Esophagus muscularis mucosa (tissue), 4 donors: ENCODE data around the gene AK5. TPM values are rescaled to one million over a fixed set of nuclear protein-coding genes. Genes with fewer than 3 reads are reported as not detected.

Experiments
- DNase-seq: peaks from one replicate; pipeline ENCODE4 v3.0.0-alpha.2; 2017; ENCODE audit errors: extremely low spot score
- H3K27ac ChIP-seq, 4 donors: fragments of 200-600 bp; sonication (generic); replicated peaks in 1 of 4; 1 replicate in 3 of 4; 2 replicates in 1 of 4; pipeline ENCODE4 v1.5.1; 2016 to 2019; ENCODE audit warnings: mild to moderate bottlenecking in 1 of 4
- H3K27me3 ChIP-seq, 4 donors: fragments of 200-600 bp; sonication (generic); one replicate each; pipeline versions ENCODE4 v1.5.1 to v1.6.0; 2016 to 2019
- H3K36me3 ChIP-seq, 4 donors: fragments of 200-600 bp; sonication (generic); one replicate each; pipeline ENCODE4 v1.5.1; 2016 to 2019
- H3K4me1 ChIP-seq, 4 donors: fragments of 200-600 bp; sonication (generic); one replicate each; pipeline ENCODE4 v1.5.1; 2016 to 2019
- H3K4me3 ChIP-seq, 4 donors: fragments of 200-600 bp; sonication (generic); 1 replicate in 2 of 4; 2 replicates in 2 of 4; pipeline ENCODE4 v1.5.1; 2016 to 2019; ENCODE audit warnings: mild to moderate bottlenecking in 4 of 4, moderate library complexity in 1 of 4
- H3K9me3 ChIP-seq, 4 donors: fragments of 200-600 bp; sonication (generic); 1 replicate in 3 of 4; 2 replicates in 1 of 4; pipeline ENCODE4 v1.5.1; 2016 to 2019
- CTCF ChIP-seq, 3 experiments: fragments of 200-600 bp in 2 of 3; fragments of 450-650 bp in 1 of 3; sonication (generic) in 2 of 3; IDR thresholded peaks; one replicate each; pipeline ENCODE4 v1.5.1; 2017 to 2019; ENCODE audit warnings: antibody characterized with exemption in 3 of 3, mild to moderate bottlenecking in 2 of 3, moderate library complexity in 1 of 3
- EP300 ChIP-seq: sonication (generic); formaldehyde crosslinking; IDR thresholded peaks from one replicate; pipeline ENCODE4 v1.6.1; 2017; ENCODE audit warnings: antibody characterized with exemption
- POLR2A ChIP-seq: fragments of 450-650 bp; IDR thresholded peaks from one replicate; pipeline ENCODE4 v1.6.1; 2017; ENCODE audit warnings: antibody characterized with exemption, moderate library complexity, mild to moderate bottlenecking, low read depth
- POLR2AphosphoS5 ChIP-seq, 2 donors: sonication (generic); formaldehyde crosslinking; IDR thresholded peaks; one replicate each; pipeline ENCODE4 v1.6.1; 2017; ENCODE audit warnings: antibody characterized with exemption in 2 of 2
- WGBS: methylation state at CpG from one replicate; pipeline ENCODE4 v1.1.5; 2018; 5-methylcytosine and 5-hydroxymethylcytosine counted together
- intact Hi-C: fragments of 100-400 bp; cut with DNase I; formaldehyde crosslinking; loops from one replicate; pipeline ENCODE4 v1.15.1; 2023
- total RNA-seq, 4 donors: library from RNA; depleted of rRNA; stranded (reverse); fragments of >200 nt; gene quantifications; one replicate each; pipeline versions ENCODE4 v1.1.0 to v1.2.1, GENCODE V29; 2016

Gene AK5
- total RNA-seq, 4 donors from 2014 or later = 0.97 to 2.5 (median 2.0) TPM

- H3K27me3 ChIP-seq = peaks cover 0 to 54% (median 7%) of the 10 kb centered on the region in 4 donors
- H3K9me3 ChIP-seq = no peaks in the 10 kb centered on the region
- no peak overlapping the region for H3K27ac ChIP-seq
- TF ChIP-seq CTCF (IDR thresholded peaks at IDR 0.05) (no peak), POLR2A (no peak), POLR2AphosphoS5 (IDR thresholded peaks at IDR 0.05) (no peak), EP300 (no peak)
- no peaks in the 10 kb centered on the region for H3K36me3 ChIP-seq
- 8% methylated on average over 12 of the region's 22 CpGs for WGBS
- H3K4me1 ChIP-seq = peaks cover 8 to 21% (median 20%) of the 10 kb centered on the region in 4 donors
- H3K4me3 ChIP-seq = peak overlapping the region; percentile 53 to 71 (median 61)
- intact Hi-C loops = no loop called here
- DNase-seq = no peak
Observed at GRCh38 chr1:77282866-77283539, 1.2 kb downstream of the AK5 start.

DNA sequence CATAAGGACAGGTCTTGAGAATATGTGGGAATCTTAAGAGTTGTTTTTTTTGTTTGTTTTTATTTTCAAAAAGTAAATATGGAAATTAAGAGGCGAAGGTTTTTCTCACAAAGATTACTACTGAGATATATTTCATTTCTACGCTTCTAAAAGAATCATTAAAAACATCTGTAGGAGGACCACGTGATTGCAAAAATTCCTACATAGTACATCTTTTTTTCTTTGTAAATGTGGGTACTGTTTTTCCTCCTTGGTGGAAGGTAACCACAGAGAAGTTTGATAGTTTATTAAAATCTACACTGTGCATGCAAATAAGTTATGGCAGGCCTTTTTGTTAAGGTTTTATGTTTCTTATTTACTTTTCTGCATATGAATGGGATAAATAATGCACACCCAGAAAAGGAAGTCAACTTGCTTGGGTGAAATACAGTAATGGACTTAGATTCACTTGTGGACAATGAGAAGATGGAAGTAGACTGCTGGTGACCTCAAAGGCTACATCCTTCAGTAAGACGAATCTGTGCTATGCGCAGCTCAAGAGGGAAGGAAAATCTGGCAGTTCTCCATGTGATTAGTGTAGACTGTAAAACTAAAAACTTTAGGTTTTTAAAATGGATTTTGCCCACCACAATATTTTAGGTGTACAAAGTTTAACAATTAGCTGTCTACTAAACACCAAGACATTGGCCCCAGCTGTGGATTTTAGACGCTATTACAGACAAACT is 2.0 kb downstream of the AK5 start:
- TF ChIP-seq EP300 = no peak
- no peak for TF ChIP-seq POLR2AphosphoS5 (IDR thresholded peaks at IDR 0.05)
- no peak for TF ChIP-seq POLR2A
- TF ChIP-seq CTCF (IDR thresholded peaks at IDR 0.05) = no peak
- peaks cover 0 to 54% (median 7%) of the 10 kb centered on the region in 4 donors for H3K27me3 ChIP-seq
- H3K4me1 ChIP-seq = peaks cover 8 to 21% (median 20%) of the 10 kb centered on the region in 4 donors
- H3K36me3 ChIP-seq = no peaks in the 10 kb centered on the region
- H3K9me3 ChIP-seq = no peaks in the 10 kb centered on the region
- no peak overlapping the region for H3K27ac ChIP-seq
- 63% methylated on average over 6 of the region's 6 CpGs for WGBS
- DNase-seq = no peak
- intact Hi-C loops = no loop called here
- peak overlapping the region in 1 of 4 donors; percentile 53 for H3K4me3 ChIP-seq

DNA sequence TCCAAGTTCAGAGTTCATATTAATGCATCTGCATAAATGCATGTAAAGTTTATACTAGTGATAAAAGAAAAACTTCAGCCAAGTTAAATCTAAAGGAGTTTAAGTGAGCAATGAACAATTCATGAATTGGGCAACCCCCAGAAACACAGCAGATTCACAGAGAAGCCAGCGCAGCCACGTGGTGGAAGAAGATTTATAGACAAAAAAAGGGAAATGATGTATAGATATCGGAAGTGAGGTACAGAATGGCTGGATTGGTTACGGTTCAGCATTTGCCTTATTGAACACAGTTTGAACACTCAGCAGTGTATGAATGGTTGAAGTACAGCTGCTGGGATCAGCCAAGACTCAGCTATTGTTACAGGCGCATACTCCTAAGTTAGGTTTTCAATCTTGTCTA is 5.7 kb downstream of the AK5 start:
- 80% methylated on average over 5 of the region's 5 CpGs for WGBS

GRCh38 chr1:77288275-77288674 is 6.5 kb downstream of the AK5 start:
- Histone ChIP-seq H3K4me3 (no peak overlapping the region), H3K9me3 (no peaks in the 10 kb centered on the region), H3K4me1 (peaks cover 0 to 2% (median 1%) of the 10 kb centered on the region in 4 donors), H3K27ac (no peak overlapping the region), H3K36me3 (no peaks in the 10 kb centered on the region), H3K27me3 (peaks cover 0 to 24% (median under 1%) of the 10 kb centered on the region in 4 donors)
- no peak for TF ChIP-seq POLR2AphosphoS5 (IDR thresholded peaks at IDR 0.05)
- no peak for TF ChIP-seq CTCF (IDR thresholded peaks at IDR 0.05)
- TF ChIP-seq EP300 = no peak
- TF ChIP-seq POLR2A = no peak
- intact Hi-C loops = no loop called here
- DNase-seq = no peak
- 100% methylated on average over 1 of the region's 1 CpG for WGBS

More for the DNA sequence above, 5.7 kb downstream of the AK5 start:
- Histone ChIP-seq H3K27me3 (peaks cover 0 to 30% (median 4%) of the 10 kb centered on the region in 4 donors), H3K9me3 (no peaks in the 10 kb centered on the region), H3K27ac (no peak overlapping the region), H3K36me3 (no peaks in the 10 kb centered on the region), H3K4me1 (peaks cover 2 to 9% (median 9%) of the 10 kb centered on the region in 4 donors), H3K4me3 (no peak overlapping the region)
- intact Hi-C loops = no loop called here
- TF ChIP-seq POLR2A (no peak), POLR2AphosphoS5 (IDR thresholded peaks at IDR 0.05) (no peak), EP300 (no peak), CTCF (IDR thresholded peaks at IDR 0.05) (no peak)
- no peak for DNase-seq
